ENCODE data around the gene DNAJB11.

DNA sequence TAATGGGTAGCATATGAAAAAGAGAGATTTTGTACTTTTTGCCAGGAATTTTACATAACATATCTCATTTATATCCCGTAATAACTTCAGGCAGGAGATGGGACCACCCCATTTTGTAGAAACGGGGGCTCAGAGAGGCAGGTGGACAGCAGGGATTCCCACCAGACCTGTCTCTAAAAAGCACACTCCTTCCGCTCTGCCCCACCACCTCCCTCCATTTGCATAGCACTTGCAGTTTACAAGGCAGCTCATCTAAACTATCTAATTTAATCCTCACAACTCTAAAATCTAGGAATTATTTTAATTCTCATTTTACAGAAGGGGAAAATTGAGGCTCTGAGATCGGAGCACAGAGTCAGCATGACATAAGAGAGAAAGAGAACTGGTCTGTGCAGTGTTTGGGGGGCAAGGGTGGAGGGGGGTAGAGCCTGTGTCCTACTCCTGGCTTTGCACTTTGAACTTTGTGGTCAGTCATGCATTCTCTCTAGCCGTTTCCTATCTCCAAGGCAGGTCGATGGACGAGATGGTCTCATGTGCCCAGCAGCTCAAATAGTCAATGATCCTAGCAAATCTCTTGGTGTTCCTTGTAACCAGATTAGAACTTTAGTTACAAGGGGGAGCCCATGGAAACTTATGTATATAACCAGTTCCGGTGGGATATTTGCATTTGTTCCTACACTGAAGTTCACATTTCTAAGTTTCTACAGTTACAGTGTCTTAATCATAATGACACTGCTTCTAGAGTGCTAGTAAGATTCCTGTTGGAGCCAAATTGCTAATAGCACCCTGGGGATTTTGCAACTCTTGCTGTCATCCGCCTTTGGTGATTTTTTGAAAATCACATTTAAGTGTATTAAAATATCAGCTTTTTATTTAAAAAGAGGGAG is 44.9 kb upstream of the DNAJB11 start:
- no peak for TF ChIP-seq POLR2A (IDR thresholded peaks at IDR 0.05)
- TF ChIP-seq, protein P1, sequence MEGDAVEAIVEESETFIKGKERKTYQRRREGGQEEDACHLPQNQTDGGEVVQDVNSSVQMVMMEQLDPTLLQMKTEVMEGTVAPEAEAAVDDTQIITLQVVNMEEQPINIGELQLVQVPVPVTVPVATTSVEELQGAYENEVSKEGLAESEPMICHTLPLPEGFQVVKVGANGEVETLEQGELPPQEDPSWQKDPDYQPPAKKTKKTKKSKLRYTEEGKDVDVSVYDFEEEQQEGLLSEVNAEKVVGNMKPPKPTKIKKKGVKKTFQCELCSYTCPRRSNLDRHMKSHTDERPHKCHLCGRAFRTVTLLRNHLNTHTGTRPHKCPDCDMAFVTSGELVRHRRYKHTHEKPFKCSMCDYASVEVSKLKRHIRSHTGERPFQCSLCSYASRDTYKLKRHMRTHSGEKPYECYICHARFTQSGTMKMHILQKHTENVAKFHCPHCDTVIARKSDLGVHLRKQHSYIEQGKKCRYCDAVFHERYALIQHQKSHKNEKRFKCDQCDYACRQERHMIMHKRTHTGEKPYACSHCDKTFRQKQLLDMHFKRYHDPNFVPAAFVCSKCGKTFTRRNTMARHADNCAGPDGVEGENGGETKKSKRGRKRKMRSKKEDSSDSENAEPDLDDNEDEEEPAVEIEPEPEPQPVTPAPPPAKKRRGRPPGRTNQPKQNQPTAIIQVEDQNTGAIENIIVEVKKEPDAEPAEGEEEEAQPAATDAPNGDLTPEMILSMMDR (IDR thresholded peaks at IDR 0.05): no peak

Measured in prostate gland (tissue), 2 donors.